ENCODE data around the gene BEST1. TPM values are rescaled to one million over a fixed set of nuclear protein-coding genes. Genes with fewer than 3 reads are reported as not detected.

BEST1 gene
- total RNA-seq, 1 experiment from 2014 or later, result 0.13 TPM

GRCh38 chr11:61978703-61979661 is 28.8 kb downstream of the BEST1 start:
- ChIA-PET CTCF (interaction anchor here (1.4 kb wide), 1 partner anchor 102 kb away, joined by 4 read pairs; no protein-coding TSS in a partner anchor), POLR2A (no interaction called here)
- no peak overlapping the region for H3K4me3 ChIP-seq (ENCODE audit: low read depth in 2 of 2, low read length in 2 of 2)
- no peaks in the 10 kb centered on the region for H3K27me3 ChIP-seq (ENCODE audit: control insufficient read depth, insufficient read depth, low read length)
- no peaks in the 10 kb centered on the region for H3K9me3 ChIP-seq (ENCODE audit: control insufficient read depth, insufficient read depth, low read depth, low read length)
- ATAC-seq (no peak), DNase-seq (ENCODE audit: low read depth, low spot score) (no peak)
- peak overlapping the region; percentile 41; the same call in 1 of the 2 replicates for H3K27ac ChIP-seq (ENCODE audit: low read length)
- intact Hi-C loops (cut with micrococcal nuclease; ENCODE audit: unreplicated experiment), result no loop called here
- H3K36me3 ChIP-seq (ENCODE audit: control insufficient read depth, insufficient read depth, low read length), result no peaks in the 10 kb centered on the region
- peaks cover 10% of the 10 kb centered on the region; the same call in 1 of the 2 replicates for H3K4me1 ChIP-seq (ENCODE audit: control insufficient read depth, insufficient read depth, low read length)
- in situ Hi-C loops (cut with HindIII; ENCODE audit: low pct_unique_long_range_greater_than_20kb, low sequenced_read_pairs), result no loop called here
- no peak for TF ChIP-seq TCF7L2 (IDR thresholded peaks at IDR 0.05; ENCODE audit: low read depth, low read length)
- no peak for TF ChIP-seq POLR2AphosphoS5 (IDR thresholded peaks at IDR 0.05; ENCODE audit: low read depth, low read length)
- no peak for TF ChIP-seq REST (IDR thresholded peaks at IDR 0.05; ENCODE audit: insufficient read depth in 1 of 2, low read depth in 2 of 2, low read length in 1 of 2)
- no peak for TF ChIP-seq CTCF (IDR thresholded peaks at IDR 0.05)
- no peak for TF ChIP-seq SIN3A (IDR thresholded peaks at IDR 0.05; ENCODE audit: borderline replicate concordance, insufficient read depth, low read depth, low read length)
- BruUV-seq (replicated peaks), result no TSS peak

DNA sequence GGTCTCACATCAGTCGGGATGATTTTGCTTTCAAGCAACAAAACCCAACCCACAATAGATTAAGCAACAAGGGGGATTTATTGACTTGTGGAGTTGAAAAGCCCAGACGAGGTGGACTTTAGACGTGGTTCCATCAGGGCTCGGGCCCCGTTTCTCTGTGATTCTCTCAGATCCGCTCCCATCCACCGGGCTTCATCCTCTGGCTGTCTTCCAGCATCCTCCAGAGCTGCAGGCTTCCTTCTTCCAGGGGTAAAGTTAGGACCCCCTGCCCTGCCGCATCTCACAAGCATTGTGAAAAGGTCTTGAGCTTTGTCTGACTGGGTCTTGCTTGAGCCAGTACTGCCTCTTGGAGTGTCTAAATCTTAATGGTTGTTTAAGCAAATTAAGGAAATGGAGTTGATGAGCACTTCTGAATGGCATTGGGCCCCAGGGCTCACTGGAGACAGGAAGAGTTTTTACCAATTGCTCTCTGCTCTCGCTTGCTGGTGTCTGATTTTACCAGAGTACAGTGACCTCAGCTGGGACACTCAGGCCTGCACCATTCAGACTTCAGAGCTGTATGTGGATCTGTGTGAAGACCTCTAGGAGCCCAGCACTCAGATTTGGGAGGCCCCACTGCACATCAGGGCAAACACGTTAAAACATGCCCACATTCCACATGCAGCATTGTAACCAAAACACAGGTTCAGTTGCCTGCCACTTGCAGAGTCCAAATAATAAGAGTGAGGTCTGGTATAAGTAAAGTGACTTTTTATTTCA is 30.8 kb downstream of the BEST1 start:
- in situ Hi-C loops (cut with HindIII; ENCODE audit: low pct_unique_long_range_greater_than_20kb, low sequenced_read_pairs), result no loop called here

More for the DNA sequence above, 30.8 kb downstream of the BEST1 start:
- ChIA-PET CTCF (no interaction called here), POLR2A (interaction anchor here (0.7 kb wide), 1 partner anchor 49 kb away, joined by 3 read pairs; no protein-coding TSS in a partner anchor)
- Histone ChIP-seq H3K9me3 (ENCODE audit: control insufficient read depth, insufficient read depth, low read depth, low read length) (no peaks in the 10 kb centered on the region), H3K4me1 (ENCODE audit: control insufficient read depth, insufficient read depth, low read length) (peaks cover 5% of the 10 kb centered on the region; the same call in 1 of the 2 replicates), H3K27ac (ENCODE audit: low read length) (no peak overlapping the region), H3K27me3 (ENCODE audit: control insufficient read depth, insufficient read depth, low read length) (no peaks in the 10 kb centered on the region), H3K36me3 (ENCODE audit: control insufficient read depth, insufficient read depth, low read length) (no peaks in the 10 kb centered on the region), H3K4me3 (ENCODE audit: low read depth in 2 of 2, low read length in 2 of 2) (no peak overlapping the region)
- BruUV-seq (replicated peaks), result no TSS peak
- ATAC-seq (0 out of 2 replicates have a peak, but pooled peaks have one; percentile 17), DNase-seq (ENCODE audit: low read depth, low spot score) (no peak)
- TF ChIP-seq TCF7L2 (IDR thresholded peaks at IDR 0.05; ENCODE audit: low read depth, low read length) (no peak), CTCF (IDR thresholded peaks at IDR 0.05) (no peak), POLR2AphosphoS5 (IDR thresholded peaks at IDR 0.05; ENCODE audit: low read depth, low read length) (no peak), SIN3A (IDR thresholded peaks at IDR 0.05; ENCODE audit: borderline replicate concordance, insufficient read depth, low read depth, low read length) (no peak), REST (IDR thresholded peaks at IDR 0.05; ENCODE audit: insufficient read depth in 1 of 2, low read depth in 2 of 2, low read length in 1 of 2) (no peak)
- intact Hi-C loops (cut with micrococcal nuclease; ENCODE audit: unreplicated experiment), result no loop called here
